HepG2 (cell line): ENCODE data around the gene EPDR1. TPM values are rescaled to one million over a fixed set of nuclear protein-coding genes. Genes with fewer than 3 reads are reported as not detected.
"Not testable (repeated sequence)": the region's sequence is repeated elsewhere in the genome, so short reads cannot be mapped to it uniquely, and the experiment has no call there.

Experiments used
- ATAC-seq: fragments of 200-7000 bp; cut with Tn5 transposase; 3 replicates; pipeline ENCODE4 v1.9.1; 2020; ENCODE audit warnings: mild to moderate bottlenecking, moderate library complexity
- BruUV-seq: library from RNA; stranded (reverse); fragments of 400-500 nt; replicated peaks from 2 replicates; lab custom pipeline; 2021; lab: Mats Ljungman, UMichigan
- CTCF ChIA-PET: fragments of 300-600 bp; formaldehyde crosslinking; extraction: SDS; loops from one replicate; lab custom pipeline; 2021; ENCODE audit warnings: low total read pairs, inconsistent platforms, low intra/inter-chr PET ratio; lab: Yijun Ruan, JAX
- POLR2A ChIA-PET: fragments of 350-600 bp; sonication (Branson Sonifier 250); formaldehyde crosslinking; loops from one replicate; lab custom pipeline; 2020; ENCODE audit warnings: antibody characterized with exemption, inconsistent platforms; lab: Yijun Ruan, JAX
- DNase-seq: peaks from one replicate; pipeline ENCODE4 v3.0.0-alpha.2; 2015; ENCODE audit warnings: low spot score
- FAIRE-seq: peaks from 3 replicates; lab custom pipeline; 2011; peaks lifted over from hg19 to GRCh38; lab: Jason Lieb, UNC
- H2AFZ ChIP-seq: one replicate; pipeline ENCODE4 v1.6.1; 2011; ENCODE audit warnings: low read length, inconsistent platforms
- H3K27ac ChIP-seq: fragments of 300-600 bp; 3 replicates; pipeline ENCODE4 v1.8.0; 2011; ENCODE audit warnings: mixed run types, mild to moderate bottlenecking, mixed read lengths, low read length, inconsistent platforms; ENCODE audit not compliant: insufficient read depth; ENCODE audit errors: extremely low read length
- H3K27me3 ChIP-seq, 2 experiments: fragments of 200-600 bp in 1 of 2; 2 replicates in 1 of 2; 3 replicates in 1 of 2; pipeline versions ENCODE4 v1.6.0 to v1.8.0; 2011; ENCODE audit warnings: low read length in 2 of 2, mild to moderate bottlenecking in 2 of 2, moderate library complexity in 2 of 2, inconsistent platforms in 1 of 2; ENCODE audit not compliant: insufficient read depth in 2 of 2, control insufficient read depth in 1 of 2
- H3K36me3 ChIP-seq, 2 experiments: fragments of 200-600 bp in 1 of 2; replicated peaks in 1 of 2; 2 replicates in 1 of 2; 3 replicates in 1 of 2; pipeline versions ENCODE4 v1.5.1 to v1.8.0; 2011; ENCODE audit warnings: low read length in 2 of 2, inconsistent platforms in 1 of 2; ENCODE audit not compliant: insufficient read depth in 2 of 2, control insufficient read depth in 1 of 2
- H3K4me1 ChIP-seq: 2 replicates; pipeline ENCODE4 v1.5.1; 2012; ENCODE audit warnings: low read length, inconsistent platforms; ENCODE audit not compliant: insufficient read depth
- H3K4me2 ChIP-seq: 2 replicates; pipeline ENCODE4 v1.6.0; 2011; ENCODE audit warnings: low read depth, low read length, inconsistent platforms
- H3K4me3 ChIP-seq, 3 experiments: fragments of 200-600 bp in 1 of 3; sonication (generic), shearing (Covaris generic) in 1 of 3; replicated peaks in 1 of 3; 2 replicates each; pipeline ENCODE4 v1.5.1; 2011 to 2016; ENCODE audit warnings: low read length in 3 of 3, inconsistent platforms in 2 of 3, low read depth in 2 of 3, mild to moderate bottlenecking in 2 of 3, control low read depth in 1 of 3, mixed read lengths in 1 of 3; ENCODE audit not compliant: insufficient read depth in 1 of 3
- H3K79me2 ChIP-seq: one replicate; pipeline ENCODE4 v1.6.1; 2011; ENCODE audit warnings: low read length, inconsistent platforms; ENCODE audit not compliant: insufficient read depth
- H3K9ac ChIP-seq: 2 replicates; pipeline ENCODE4 v1.6.0; 2011; ENCODE audit warnings: mild to moderate bottlenecking, low read depth, low read length, inconsistent platforms; ENCODE audit not compliant: insufficient read depth
- H3K9me3 ChIP-seq: 2 replicates; pipeline ENCODE4 v1.5.1; 2012; ENCODE audit warnings: mild to moderate bottlenecking, low read length
- H4K20me1 ChIP-seq: 2 replicates; pipeline ENCODE4 v1.6.0; 2011; ENCODE audit warnings: inconsistent platforms, mild to moderate bottlenecking, low read length, moderate library complexity; ENCODE audit not compliant: insufficient read depth
- ATF5 ChIP-seq: sonication (generic); formaldehyde crosslinking; IDR thresholded peaks from 2 replicates; pipeline ENCODE4 v1.4.0; 2020; ENCODE audit warnings: mild to moderate bottlenecking, low read depth, missing genetic modification reagents
- MEIS1 ChIP-seq: sonication (generic); formaldehyde crosslinking; IDR thresholded peaks from 2 replicates; pipeline ENCODE4 v1.9.0; 2021; ENCODE audit warnings: mild to moderate bottlenecking, missing genetic modification reagents, moderate library complexity, borderline replicate concordance
- TOE1 ChIP-seq: sonication (generic); formaldehyde crosslinking; IDR thresholded peaks from 2 replicates; pipeline ENCODE4 v1.4.0; 2020; ENCODE audit warnings: mild to moderate bottlenecking, missing genetic modification reagents
- TSC22D2 ChIP-seq: sonication (generic); formaldehyde crosslinking; IDR thresholded peaks from 2 replicates; pipeline ENCODE4 v1.5.1; 2020; ENCODE audit warnings: missing genetic modification reagents, mild to moderate bottlenecking, borderline replicate concordance
- ZNF263 ChIP-seq: sonication (generic); formaldehyde crosslinking; IDR thresholded peaks from 2 replicates; pipeline ENCODE4 v1.4.0; 2020; ENCODE audit warnings: missing genetic modification reagents
- ZNF280B ChIP-seq: sonication (generic); formaldehyde crosslinking; IDR thresholded peaks from 2 replicates; pipeline ENCODE4 v1.5.0; 2020; ENCODE audit warnings: missing genetic modification reagents, mild to moderate bottlenecking, borderline replicate concordance
- ZNF281 ChIP-seq: sonication (generic); formaldehyde crosslinking; IDR thresholded peaks from 2 replicates; pipeline ENCODE4 v1.4.0; 2020; ENCODE audit warnings: missing genetic modification reagents, borderline replicate concordance
- ZNF382 ChIP-seq: sonication (generic); formaldehyde crosslinking; IDR thresholded peaks from 2 replicates; pipeline ENCODE4 v1.5.0; 2020; ENCODE audit warnings: missing genetic modification reagents, mild to moderate bottlenecking, borderline replicate concordance
- ZNF589 ChIP-seq: sonication (generic); formaldehyde crosslinking; conservative IDR thresholded peaks from 2 replicates; pipeline ENCODE4 v1.8.0; 2022; ENCODE audit warnings: mild to moderate bottlenecking, moderate library complexity, missing genetic modification reagents
- WGBS: methylation state at CpG from one replicate; pipeline ENCODE4 v1.1.6; 2017; ENCODE audit warnings: low lambda C conversion rate; 5-methylcytosine and 5-hydroxymethylcytosine counted together
- in situ Hi-C: cut with HindIII; loops from 2 replicates; pipeline ENCODE4 v1.10.0; 2017; ENCODE audit warnings: low pct_unique_long_range_greater_than_20kb; ENCODE audit not compliant: extremely low pct_ligation_motif_present
- intact Hi-C: fragments of 100-400 bp; cut with micrococcal nuclease; formaldehyde crosslinking; loops from one replicate; pipeline ENCODE4 v1.10.0; 2022; ENCODE audit not compliant: unreplicated experiment
- polyA plus RNA-seq, 8 experiments: library from polyadenylated mRNA; depleted of rRNA in 3 of 8; stranded (reverse) in 7 of 8; unstranded in 1 of 8; fragments of >200 nt; fragmentation: Illumina TruSeq in 4 of 8; extraction: Trizol in 4 of 8; gene quantifications; 2 replicates each; pipeline versions ENCODE4 v1.2.1 to v1.2.3, GENCODE V29; 2011 to 2016; ENCODE audit warnings: low read depth in 4 of 8, missing spikeins in 1 of 8, mixed read lengths in 1 of 8; ENCODE audit not compliant: insufficient read depth in 1 of 8
- total RNA-seq, 5 experiments: library from RNA; depleted of rRNA; stranded (reverse); fragments of >200 nt; fragmentation: Illumina TruSeq; extraction: Trizol; gene quantifications; 2 replicates each; pipeline ENCODE4 v1.2.3, GENCODE V29; 2016; ENCODE audit warnings: low read depth in 1 of 5

EPDR1 gene
- total and polyA plus RNA-seq, 2 of the 13 experiments (the other 11 are each of a cell fraction or from before 2014, with no cell fraction given), result 38.3 to 50.2 TPM

- TF ChIP-seq ZNF589, result no peak
Observed at GRCh38 chr7:37952240-37952639, 31.8 kb downstream of the EPDR1 start (continued).

- H4K20me1 ChIP-seq, in situ Hi-C loops, FAIRE-seq, H3K4me2 ChIP-seq, H3K4me3 ChIP-seq, intact Hi-C loops, H3K27me3 ChIP-seq, CTCF ChIA-PET, ATAC-seq, H2AFZ ChIP-seq, H3K27ac ChIP-seq, BruUV-seq, H3K9me3 ChIP-seq, POLR2A ChIA-PET, H3K9ac ChIP-seq, DNase-seq, H3K79me2 ChIP-seq, H3K4me1 ChIP-seq: not testable (repeated sequence)
- peaks cover 4 to 19% of the 10 kb centered on the region in 2 experiments for H3K36me3 ChIP-seq
- 100% methylated on average over 1 of the region's 1 CpG for WGBS
Observed at GRCh38 chr7:37954217-37954616, 33.8 kb downstream of the EPDR1 start.

- Histone ChIP-seq H2AFZ (no peak overlapping the region), H3K27me3 (no peaks in the 10 kb centered on the region), H3K36me3 (peaks cover 0 to 2% of the 10 kb centered on the region in 2 experiments; a peak in 1 of 5 replicates), H3K4me3 (no peak overlapping the region), H3K9ac (no peak overlapping the region), H3K9me3 (no peaks in the 10 kb centered on the region), H3K4me2 (no peak overlapping the region), H3K4me1 (no peaks in the 10 kb centered on the region), H3K79me2 (no peaks in the 10 kb centered on the region), H3K27ac (no peak overlapping the region), H4K20me1 (no peaks in the 10 kb centered on the region)
- in situ Hi-C loops (no loop called here), intact Hi-C loops (no loop called here)
- POLR2A ChIA-PET, result no interaction called here
- DNase-seq, result no peak
- CTCF ChIA-PET, result no interaction called here
- FAIRE-seq, result no peak
- BruUV-seq, result no TSS peak
- no peak for ATAC-seq
- no peak for TF ChIP-seq TOE1
- TF ChIP-seq ATF5 (CRISPR knock-in tag), result no peak
- TF ChIP-seq ZNF263 (CRISPR knock-in tag), result no peak
- no peak for TF ChIP-seq TSC22D2 (CRISPR knock-in tag)
- no peak for TF ChIP-seq ZNF280B
- no peak for TF ChIP-seq ZNF281
- no peak for TF ChIP-seq MEIS1 (CRISPR knock-in tag)
- TF ChIP-seq ZNF382 (CRISPR knock-in tag), result no peak
Observed at GRCh38 chr7:37956791-37957190, 36.4 kb downstream of the EPDR1 start.
